OCI-LY1 (cell line): ENCODE data around the gene MOB2.

Source experiments
- EZH2 ChIP-seq: fragments of 200-600 bp; sonication (generic), shearing (Covaris generic); IDR thresholded peaks from 2 replicates; pipeline ENCODE4 v1.8.0; 2017; ENCODE audit warnings: borderline replicate concordance, mixed run types, mild to moderate bottlenecking, antibody characterized with exemption, low read length, moderate library complexity, mixed read lengths
- TF ChIP-seq, protein P1 (sequence below): fragments of 200-600 bp; sonication (generic), shearing (Covaris generic); IDR thresholded peaks from 2 replicates; pipeline ENCODE4 v1.5.1; 2017; ENCODE audit warnings: mild to moderate bottlenecking, antibody characterized with exemption, low read length, moderate library complexity, mixed read lengths

DNA sequence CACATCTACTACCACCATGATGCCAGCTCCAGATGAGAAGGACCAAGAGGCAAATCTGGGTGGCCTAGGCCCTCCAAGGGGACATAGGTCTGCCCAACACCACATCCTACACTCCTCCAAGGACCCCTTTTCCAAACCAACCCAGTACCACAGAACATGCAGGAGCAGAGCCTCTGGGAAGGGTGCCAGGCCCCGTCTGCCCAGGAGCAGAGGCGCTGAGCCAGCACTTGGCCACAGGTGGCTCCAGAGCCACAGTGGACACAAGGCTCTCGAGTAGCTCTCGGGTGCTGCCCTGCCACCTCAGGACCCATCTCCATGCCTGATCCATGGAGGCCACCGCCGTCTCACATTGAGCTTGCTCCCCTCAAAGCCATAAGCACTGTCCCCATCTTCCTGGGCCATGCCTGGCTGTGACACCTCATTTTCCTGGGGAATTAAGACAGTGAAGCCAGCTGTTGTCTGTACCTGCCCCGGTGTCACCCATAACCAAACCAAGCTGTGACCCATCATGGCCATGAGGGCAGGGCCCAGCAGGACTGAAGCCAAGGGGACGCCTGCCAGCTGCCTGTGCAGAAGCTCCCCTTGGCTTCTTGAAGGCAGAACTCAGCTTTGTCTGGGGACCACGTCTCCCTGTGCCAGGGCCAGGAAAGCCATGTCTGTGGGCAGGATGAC, 7.4 kb downstream of the MOB2 start:
- TF ChIP-seq, protein P1, sequence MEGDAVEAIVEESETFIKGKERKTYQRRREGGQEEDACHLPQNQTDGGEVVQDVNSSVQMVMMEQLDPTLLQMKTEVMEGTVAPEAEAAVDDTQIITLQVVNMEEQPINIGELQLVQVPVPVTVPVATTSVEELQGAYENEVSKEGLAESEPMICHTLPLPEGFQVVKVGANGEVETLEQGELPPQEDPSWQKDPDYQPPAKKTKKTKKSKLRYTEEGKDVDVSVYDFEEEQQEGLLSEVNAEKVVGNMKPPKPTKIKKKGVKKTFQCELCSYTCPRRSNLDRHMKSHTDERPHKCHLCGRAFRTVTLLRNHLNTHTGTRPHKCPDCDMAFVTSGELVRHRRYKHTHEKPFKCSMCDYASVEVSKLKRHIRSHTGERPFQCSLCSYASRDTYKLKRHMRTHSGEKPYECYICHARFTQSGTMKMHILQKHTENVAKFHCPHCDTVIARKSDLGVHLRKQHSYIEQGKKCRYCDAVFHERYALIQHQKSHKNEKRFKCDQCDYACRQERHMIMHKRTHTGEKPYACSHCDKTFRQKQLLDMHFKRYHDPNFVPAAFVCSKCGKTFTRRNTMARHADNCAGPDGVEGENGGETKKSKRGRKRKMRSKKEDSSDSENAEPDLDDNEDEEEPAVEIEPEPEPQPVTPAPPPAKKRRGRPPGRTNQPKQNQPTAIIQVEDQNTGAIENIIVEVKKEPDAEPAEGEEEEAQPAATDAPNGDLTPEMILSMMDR, result no peak
- no peak for TF ChIP-seq EZH2
